ENCODE measurements around the gene STK16. TPM values are rescaled to one million over a fixed set of nuclear protein-coding genes. Genes with fewer than 3 reads are reported as not detected.

The STK16 gene
- total RNA-seq, 2 donors from 2014 or later = 30.1 to 35.8 TPM

- TF ChIP-seq, protein P1, sequence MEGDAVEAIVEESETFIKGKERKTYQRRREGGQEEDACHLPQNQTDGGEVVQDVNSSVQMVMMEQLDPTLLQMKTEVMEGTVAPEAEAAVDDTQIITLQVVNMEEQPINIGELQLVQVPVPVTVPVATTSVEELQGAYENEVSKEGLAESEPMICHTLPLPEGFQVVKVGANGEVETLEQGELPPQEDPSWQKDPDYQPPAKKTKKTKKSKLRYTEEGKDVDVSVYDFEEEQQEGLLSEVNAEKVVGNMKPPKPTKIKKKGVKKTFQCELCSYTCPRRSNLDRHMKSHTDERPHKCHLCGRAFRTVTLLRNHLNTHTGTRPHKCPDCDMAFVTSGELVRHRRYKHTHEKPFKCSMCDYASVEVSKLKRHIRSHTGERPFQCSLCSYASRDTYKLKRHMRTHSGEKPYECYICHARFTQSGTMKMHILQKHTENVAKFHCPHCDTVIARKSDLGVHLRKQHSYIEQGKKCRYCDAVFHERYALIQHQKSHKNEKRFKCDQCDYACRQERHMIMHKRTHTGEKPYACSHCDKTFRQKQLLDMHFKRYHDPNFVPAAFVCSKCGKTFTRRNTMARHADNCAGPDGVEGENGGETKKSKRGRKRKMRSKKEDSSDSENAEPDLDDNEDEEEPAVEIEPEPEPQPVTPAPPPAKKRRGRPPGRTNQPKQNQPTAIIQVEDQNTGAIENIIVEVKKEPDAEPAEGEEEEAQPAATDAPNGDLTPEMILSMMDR (IDR thresholded peaks at IDR 0.05) = no peak
- Histone ChIP-seq H3K27me3 (no peaks in the 10 kb centered on the region), H3K27ac (no peak overlapping the region), H3K4me1 (peaks cover 6% of the 10 kb centered on the region), H3K9me3 (no peaks in the 10 kb centered on the region), H3K9ac (ENCODE audit: low read depth in 2 of 2, low read length in 2 of 2) (no peak overlapping the region), H3K36me3 (no peaks in the 10 kb centered on the region), H3K4me3 (no peak overlapping the region)
- intact Hi-C loops (cut with DNase I) = no loop called here
- DNase-seq = no peak
Measured at GRCh38 chr2:219282375-219282774, 37.1 kb downstream of the STK16 start.

- Histone ChIP-seq H3K27me3 (no peaks in the 10 kb centered on the region), H3K9me3 (no peaks in the 10 kb centered on the region), H3K36me3 (no peaks in the 10 kb centered on the region), H3K4me3 (no peak overlapping the region), H3K4me1 (peaks cover under 1% of the 10 kb centered on the region), H3K9ac (ENCODE audit: low read depth in 2 of 2, low read length in 2 of 2) (no peak overlapping the region), H3K27ac (no peak overlapping the region)
- intact Hi-C loops (cut with DNase I) = no loop called here
- TF ChIP-seq, protein P1 (IDR thresholded peaks at IDR 0.05) = no peak
- DNase-seq = no peak
Measured at GRCh38 chr2:219282943-219283581, 37.8 kb downstream of the STK16 start.

GRCh38 chr2:219284501-219285372 is 39.5 kb downstream of the STK16 start:
- Histone ChIP-seq H3K36me3 (no peaks in the 10 kb centered on the region), H3K9ac (ENCODE audit: low read depth in 2 of 2, low read length in 2 of 2) (no peak overlapping the region), H3K9me3 (no peaks in the 10 kb centered on the region), H3K27me3 (no peaks in the 10 kb centered on the region), H3K4me3 (no peak overlapping the region), H3K27ac (no peak overlapping the region), H3K4me1 (no peaks in the 10 kb centered on the region)
- DNase-seq = no peak
- TF ChIP-seq, protein P1 (IDR thresholded peaks at IDR 0.05) = no peak
- intact Hi-C loops (cut with DNase I) = no loop called here

DNA sequence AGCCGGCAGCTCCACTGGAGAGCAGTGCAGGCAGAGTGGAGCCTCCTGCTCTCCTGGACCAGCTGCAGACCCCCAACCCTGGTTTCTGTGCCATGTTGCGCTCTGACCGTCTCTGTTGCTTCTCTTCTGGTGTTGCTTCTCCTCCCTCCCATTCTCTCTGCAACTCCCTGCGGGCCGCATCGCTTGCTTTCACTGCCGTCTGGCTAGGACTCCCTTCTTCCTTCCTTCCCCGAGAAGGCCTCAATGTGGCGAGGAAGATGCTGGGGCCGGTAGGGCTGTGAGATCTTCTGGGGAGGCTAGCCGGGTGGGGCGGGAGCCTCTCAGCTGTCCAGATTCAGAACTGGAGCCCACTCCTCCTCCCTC is 40.1 kb downstream of the STK16 start:
- no peaks in the 10 kb centered on the region for H3K36me3 ChIP-seq
- no peaks in the 10 kb centered on the region for H3K4me1 ChIP-seq
- intact Hi-C loops (cut with DNase I) = no loop called here
- no peak overlapping the region for H3K4me3 ChIP-seq
- no peak for DNase-seq
- TF ChIP-seq, protein P1 (IDR thresholded peaks at IDR 0.05) = no peak
- H3K27ac ChIP-seq = no peak overlapping the region
- H3K27me3 ChIP-seq = no peaks in the 10 kb centered on the region
- H3K9me3 ChIP-seq = no peaks in the 10 kb centered on the region
- no peak overlapping the region for H3K9ac ChIP-seq (ENCODE audit: low read depth in 2 of 2, low read length in 2 of 2)

GRCh38 chr2:219285894-219286425 is 40.7 kb downstream of the STK16 start:
- no peaks in the 10 kb centered on the region for H3K4me1 ChIP-seq

More at GRCh38 chr2:219285894-219286425, 40.7 kb downstream of the STK16 start:
- Histone ChIP-seq H3K9me3 (no peaks in the 10 kb centered on the region), H3K27ac (no peak overlapping the region), H3K4me3 (no peak overlapping the region), H3K36me3 (no peaks in the 10 kb centered on the region), H3K9ac (ENCODE audit: low read depth in 2 of 2, low read length in 2 of 2) (no peak overlapping the region), H3K27me3 (no peaks in the 10 kb centered on the region)
- TF ChIP-seq, protein P1 (IDR thresholded peaks at IDR 0.05) = no peak
- DNase-seq = no peak
- intact Hi-C loops (cut with DNase I) = no loop called here
